K562 (cell line): ENCODE results near the gene ZBTB32. TPM values are rescaled to one million over a fixed set of nuclear protein-coding genes. Genes with fewer than 3 reads are reported as not detected.

Experiments
- ATAC-seq: fragments of 200-7000 bp; cut with Tn5 transposase; 3 replicates; pipeline ENCODE4 v1.9.1; 2020; ENCODE audit warnings: moderate library complexity
- BruUV-seq: library from RNA; stranded (reverse); fragments of 400-500 nt; replicated peaks from 2 replicates; lab custom pipeline; 2021; lab: Mats Ljungman, UMichigan
- CTCF ChIA-PET: fragments of 300-600 bp; formaldehyde crosslinking; extraction: SDS; loops from one replicate; lab custom pipeline; 2021; ENCODE audit warnings: low intra/inter-chr PET ratio; lab: Yijun Ruan, JAX
- POLR2A ChIA-PET: fragments of 300-600, 350-650 bp; sonication (Branson Sonifier 250); formaldehyde crosslinking; extraction: SDS; loops from one replicate; lab custom pipeline; 2021; ENCODE audit warnings: antibody characterized with exemption, inconsistent platforms; lab: Yijun Ruan, JAX
- DNase-seq, 4 experiments: peaks; one replicate each; pipeline versions ENCODE4 v3.0.0 to v3.0.0-alpha.2; 2011 to 2018; ENCODE audit warnings: low spot score in 3 of 4, mixed read lengths in 3 of 4; ENCODE audit errors: extremely low read depth in 1 of 4
- FAIRE-seq: peaks from 2 replicates; lab custom pipeline; 2011; peaks lifted over from hg19 to GRCh38; lab: Jason Lieb, UNC
- H2AFZ ChIP-seq: 2 replicates; pipeline ENCODE4 v1.6.0; 2011; ENCODE audit warnings: low read depth, low read length, control low read depth, inconsistent platforms
- H3K27ac ChIP-seq: fragments of 200-600 bp; 3 replicates; pipeline ENCODE4 v1.8.0; 2011; ENCODE audit warnings: low read depth, mild to moderate bottlenecking, control low read depth, inconsistent platforms, low read length, moderate library complexity, mixed read lengths; ENCODE audit errors: extremely low read depth
- H3K27me3 ChIP-seq, 2 experiments: fragments of 300-600 bp in 1 of 2; 2 replicates in 1 of 2; 3 replicates in 1 of 2; pipeline versions ENCODE4 v1.6.0 to v1.8.0; 2011; ENCODE audit warnings: inconsistent platforms in 2 of 2, low read length in 2 of 2, mild to moderate bottlenecking in 1 of 2, mixed read lengths in 1 of 2, moderate library complexity in 1 of 2; ENCODE audit not compliant: control insufficient read depth in 2 of 2, insufficient read depth in 2 of 2
- H3K36me3 ChIP-seq: fragments of 300-600 bp; 3 replicates; pipeline ENCODE4 v1.8.0; 2011; ENCODE audit warnings: mild to moderate bottlenecking, low read length, inconsistent platforms; ENCODE audit not compliant: control insufficient read depth, insufficient read depth
- H3K4me1 ChIP-seq, 2 experiments: fragments of 200-600 bp in 1 of 2; replicated peaks in 1 of 2; 2 replicates in 1 of 2; 3 replicates in 1 of 2; pipeline versions ENCODE4 v1.5.1 to v1.8.0; 2011; ENCODE audit warnings: inconsistent platforms in 2 of 2, low read length in 2 of 2, mild to moderate bottlenecking in 1 of 2, mixed read lengths in 1 of 2, moderate library complexity in 1 of 2; ENCODE audit not compliant: control insufficient read depth in 2 of 2, insufficient read depth in 2 of 2
- H3K4me2 ChIP-seq: 2 replicates; pipeline ENCODE4 v1.6.1; 2011; ENCODE audit warnings: low read length, control low read depth, inconsistent platforms, mixed read lengths; ENCODE audit not compliant: insufficient read depth
- H3K4me3 ChIP-seq: fragments of 200-600 bp; sonication (generic), shearing (Covaris generic); 2 replicates; pipeline ENCODE4 v1.5.1; 2016; ENCODE audit warnings: control low read depth, inconsistent platforms
- H3K79me2 ChIP-seq: fragments of 200-600 bp; 3 replicates; pipeline ENCODE4 v1.8.0; 2011; ENCODE audit warnings: low read length, inconsistent platforms; ENCODE audit not compliant: control insufficient read depth, insufficient read depth
- H3K9ac ChIP-seq, 2 experiments: 2 replicates each; pipeline versions ENCODE4 v1.6.0 to v1.6.1; 2011; ENCODE audit warnings: low read depth in 2 of 2, low read length in 2 of 2, control low read depth in 1 of 2, inconsistent platforms in 1 of 2, mild to moderate bottlenecking in 1 of 2, mixed read lengths in 1 of 2; ENCODE audit not compliant: insufficient read depth in 1 of 2
- H3K9me1 ChIP-seq: one replicate; pipeline ENCODE4 v1.6.0; 2011; ENCODE audit warnings: inconsistent platforms, mild to moderate bottlenecking, low read length, moderate library complexity; ENCODE audit not compliant: control insufficient read depth, insufficient read depth
- H3K9me3 ChIP-seq: replicated peaks from 2 replicates; pipeline ENCODE4 v1.5.1; 2011; ENCODE audit warnings: low read depth, low read length, inconsistent platforms; ENCODE audit not compliant: control insufficient read depth, insufficient read depth
- H4K20me1 ChIP-seq: replicated peaks from 2 replicates; pipeline ENCODE4 v1.6.1; 2011; ENCODE audit warnings: low read length, inconsistent platforms, mixed read lengths; ENCODE audit not compliant: control insufficient read depth, insufficient read depth
- EHMT2 ChIP-seq: fragments of 450-650 bp; IDR thresholded peaks from 2 replicates; pipeline ENCODE4 v1.6.1; 2018; ENCODE audit warnings: antibody characterized with exemption
- HMG20A ChIP-seq: fragments of 450-650 bp; formaldehyde crosslinking; conservative IDR thresholded peaks from 2 replicates; pipeline ENCODE4 v1.4.0; 2020; ENCODE audit warnings: mild to moderate bottlenecking, mixed read lengths
- MIER1 ChIP-seq: fragments of 450-650 bp; IDR thresholded peaks from 2 replicates; pipeline ENCODE4 v1.6.1; 2016; ENCODE audit warnings: antibody characterized with exemption, mild to moderate bottlenecking, low read depth
- MYC ChIP-seq, 2 experiments: fragments of 250-450 bp in 1 of 2; sonication (Bioruptor Pico) in 1 of 2; IDR thresholded peaks; 2 replicates each; pipeline versions ENCODE4 v1.5.1 to v1.6.1; 2012 to 2021; ENCODE audit warnings: low read depth in 2 of 2, borderline replicate concordance in 1 of 2, improper control_type of control experiment in 1 of 2, low read length in 1 of 2, mild to moderate bottlenecking in 1 of 2, moderate library complexity in 1 of 2
- NR2C1 ChIP-seq, 2 experiments: fragments of 450-650 bp; IDR thresholded peaks; 2 replicates each; pipeline ENCODE4 v1.6.1; 2017; ENCODE audit warnings: mild to moderate bottlenecking in 2 of 2, antibody characterized with exemption in 1 of 2, inconsistent platforms in 1 of 2, missing compliant biosample characterization in 1 of 2, missing genetic modification characterization in 1 of 2
- PHF21A ChIP-seq: fragments of 450-650 bp; IDR thresholded peaks from 2 replicates; pipeline ENCODE4 v1.6.1; 2017; ENCODE audit warnings: low read depth, borderline replicate concordance
- SUPT5H ChIP-seq: fragments of 450-650 bp; IDR thresholded peaks from 2 replicates; pipeline ENCODE4 v1.6.1; 2016
- ZNF146 ChIP-seq: IDR thresholded peaks from one replicate; pipeline ENCODE4 v1.6.1; 2018; ENCODE audit warnings: missing compliant biosample characterization; ENCODE audit not compliant: unreplicated experiment
- ZNF316 ChIP-seq: fragments of 450-650 bp; IDR thresholded peaks from 2 replicates; pipeline ENCODE4 v1.6.1; 2016
- WGBS: fragments of 100-300 bp; shearing (Covaris generic); methylation state at CpG from one replicate; pipeline ENCODE4 v1.1.6; 2016; ENCODE audit warnings: low coverage, mixed read lengths; ENCODE audit not compliant: insufficient coverage; ENCODE audit errors: missing lambda C conversion rate; 5-methylcytosine and 5-hydroxymethylcytosine counted together
- in situ Hi-C: fragments of 300-500 bp; cut with MboI; formaldehyde crosslinking; loops from 4 replicates; pipeline ENCODE4 v1.15.0; 2018; ENCODE audit warnings: inconsistent platforms, mixed read lengths
- intact Hi-C: fragments of 100-400 bp; cut with micrococcal nuclease; formaldehyde crosslinking; loops from 2 replicates; pipeline ENCODE4 v1.14.2; 2022
- polyA plus RNA-seq, 8 experiments: library from polyadenylated mRNA; depleted of rRNA in 4 of 8; stranded (reverse) in 5 of 8; unstranded in 3 of 8; fragments of >200 nt; fragmentation: Nextera tagmentation in 2 of 8; fragmentation: Illumina TruSeq in 1 of 8; extraction: Ambion mirVana in 2 of 8; extraction: Trizol in 1 of 8; gene quantifications; 2 replicates each; pipeline versions ENCODE4 v1.2.1 to v1.2.3, GENCODE V29; 2011 to 2014; ENCODE audit warnings: inconsistent platforms in 1 of 8, missing spikeins in 1 of 8
- total RNA-seq, 7 experiments: library from RNA; depleted of rRNA in 6 of 7; stranded (reverse); fragments of >200 nt in 6 of 7; fragmentation: Illumina TruSeq in 2 of 7; extraction: Trizol in 2 of 7; gene quantifications; 2 replicates each; pipeline versions ENCODE4 v1.2.1 to v1.2.3, GENCODE V29; 2011 to 2021; ENCODE audit warnings: low replicate concordance in 1 of 7
- TF ChIP-seq, protein P1 (sequence below): fragments of 250-450 bp; sonication (Bioruptor Pico); IDR thresholded peaks from 2 replicates; pipeline ENCODE4 v1.5.0; 2022; ENCODE audit warnings: mild to moderate bottlenecking
- TF ChIP-seq, protein P2 (sequence below): fragments of 250-450 bp; sonication (Bioruptor Pico); IDR thresholded peaks from 2 replicates; pipeline ENCODE4 v1.8.0; 2022; ENCODE audit warnings: inconsistent platforms, mild to moderate bottlenecking, moderate library complexity, borderline replicate concordance

Gene ZBTB32
- total and polyA plus RNA-seq, 9 of the 15 experiments (the other 6 are each of a cell fraction or from before 2014, with no cell fraction given) = 0.20 TPM; not detected in 8

DNA sequence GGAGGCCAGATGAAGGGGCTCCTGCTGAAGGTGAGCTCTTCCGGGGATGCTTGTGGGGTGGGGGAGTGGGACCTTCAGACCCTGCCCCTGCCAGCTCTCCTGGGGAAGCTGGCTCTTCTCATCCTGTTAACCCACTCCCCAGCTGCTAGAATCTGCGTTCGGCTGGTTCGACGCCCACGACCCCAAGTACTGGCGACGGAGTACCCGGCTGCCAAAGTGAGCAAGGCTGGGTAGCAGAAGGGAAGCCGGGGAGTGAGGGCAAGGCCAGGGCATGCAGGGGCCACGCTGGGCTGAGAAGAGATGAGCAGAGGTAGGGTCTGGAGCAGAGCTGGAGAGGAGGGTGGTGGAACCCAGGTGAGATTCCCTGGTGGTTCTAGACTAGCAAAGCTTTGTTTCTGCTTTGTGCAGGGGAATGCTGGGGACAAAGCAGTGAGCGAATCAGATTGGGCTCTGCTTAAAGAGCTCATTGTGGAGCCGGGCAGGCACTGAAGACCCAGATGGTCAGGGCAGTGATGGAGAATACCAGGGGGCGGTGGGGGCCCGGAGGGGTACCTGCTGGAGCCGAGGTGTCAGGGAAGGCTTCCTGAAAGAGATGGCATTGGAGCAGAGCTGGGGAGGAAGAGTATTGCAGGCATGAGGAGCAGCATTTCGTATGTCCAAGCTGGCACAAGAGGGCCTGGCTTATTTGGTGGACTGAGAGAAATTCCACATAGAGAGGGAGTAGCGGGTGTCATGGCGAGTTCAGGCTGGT, 23.8 kb downstream of the ZBTB32 start:
- CTCF ChIA-PET = no interaction called here
- 91% methylated on average over 19 of the region's 19 CpGs for WGBS
- FAIRE-seq = no peak

More for the DNA sequence above, 23.8 kb downstream of the ZBTB32 start:
- ATAC-seq (no peak), DNase-seq (no peak)
- Histone ChIP-seq H3K4me1 (peaks cover 0 to 10% of the 10 kb centered on the region in 2 experiments; a peak in 1 of 5 replicates), H3K9me1 (no peaks in the 10 kb centered on the region), H3K4me3 (no peak overlapping the region), H4K20me1 (0 out of 2 replicates have a peak, but pooled peaks cover 2% of the 10 kb centered on the region), H3K36me3 (peaks cover 96% of the 10 kb centered on the region; the same call in 2 of the 3 replicates), H3K9ac (no peak overlapping the region), H3K4me2 (no peak overlapping the region), H3K27ac (no peak overlapping the region), H3K9me3 (no peaks in the 10 kb centered on the region), H3K27me3 (no peaks in the 10 kb centered on the region), H2AFZ (no peak overlapping the region), H3K79me2 (no peaks in the 10 kb centered on the region)
- BruUV-seq = TSS peak; percentile 40
- POLR2A ChIA-PET = interaction anchor here (1.7 to 2.9 kb wide), 3 partner anchors 9 to 12 kb away, joined by 7 to 18 read pairs (median 12); partner anchors contain the start of gene KMT2B
- in situ Hi-C loops = no loop called here
- TF ChIP-seq MIER1 = no peak
- no peak for TF ChIP-seq MYC (IDR thresholded peaks at IDR 0.05; ENCODE audit: low read depth, low read length)
- TF ChIP-seq MYC (CRISPR knock-in tag; IDR thresholded peaks at IDR 0.05; ENCODE audit: borderline replicate concordance, low read depth) = no peak
- TF ChIP-seq, protein P1, sequence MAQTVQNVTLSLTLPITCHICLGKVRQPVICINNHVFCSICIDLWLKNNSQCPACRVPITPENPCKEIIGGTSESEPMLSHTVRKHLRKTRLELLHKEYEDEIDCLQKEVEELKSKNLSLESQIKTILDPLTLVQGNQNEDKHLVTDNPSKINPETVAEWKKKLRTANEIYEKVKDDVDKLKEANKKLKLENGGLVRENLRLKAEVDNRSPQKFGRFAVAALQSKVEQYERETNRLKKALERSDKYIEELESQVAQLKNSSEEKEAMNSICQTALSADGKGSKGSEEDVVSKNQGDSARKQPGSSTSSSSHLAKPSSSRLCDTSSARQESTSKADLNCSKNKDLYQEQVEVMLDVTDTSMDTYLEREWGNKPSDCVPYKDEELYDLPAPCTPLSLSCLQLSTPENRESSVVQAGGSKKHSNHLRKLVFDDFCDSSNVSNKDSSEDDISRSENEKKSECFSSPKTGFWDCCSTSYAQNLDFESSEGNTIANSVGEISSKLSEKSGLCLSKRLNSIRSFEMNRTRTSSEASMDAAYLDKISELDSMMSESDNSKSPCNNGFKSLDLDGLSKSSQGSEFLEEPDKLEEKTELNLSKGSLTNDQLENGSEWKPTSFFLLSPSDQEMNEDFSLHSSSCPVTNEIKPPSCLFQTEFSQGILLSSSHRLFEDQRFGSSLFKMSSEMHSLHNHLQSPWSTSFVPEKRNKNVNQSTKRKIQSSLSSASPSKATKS (CRISPR knock-in tag) = no peak
- TF ChIP-seq PHF21A = no peak
- no peak for TF ChIP-seq ZNF316
- no peak for TF ChIP-seq EHMT2
- TF ChIP-seq, protein P2, sequence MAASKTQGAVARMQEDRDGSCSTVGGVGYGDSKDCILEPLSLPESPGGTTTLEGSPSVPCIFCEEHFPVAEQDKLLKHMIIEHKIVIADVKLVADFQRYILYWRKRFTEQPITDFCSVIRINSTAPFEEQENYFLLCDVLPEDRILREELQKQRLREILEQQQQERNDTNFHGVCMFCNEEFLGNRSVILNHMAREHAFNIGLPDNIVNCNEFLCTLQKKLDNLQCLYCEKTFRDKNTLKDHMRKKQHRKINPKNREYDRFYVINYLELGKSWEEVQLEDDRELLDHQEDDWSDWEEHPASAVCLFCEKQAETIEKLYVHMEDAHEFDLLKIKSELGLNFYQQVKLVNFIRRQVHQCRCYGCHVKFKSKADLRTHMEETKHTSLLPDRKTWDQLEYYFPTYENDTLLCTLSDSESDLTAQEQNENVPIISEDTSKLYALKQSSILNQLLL (CRISPR knock-in tag) = no peak
- TF ChIP-seq ZNF146 (CRISPR knock-in tag) = no peak
- TF ChIP-seq NR2C1 (IDR thresholded peaks at IDR 0.05) = no peak
- TF ChIP-seq NR2C1 (tag; IDR thresholded peaks at IDR 0.05) = no peak
- no peak for TF ChIP-seq HMG20A (CRISPR knock-in tag)
- no peak for TF ChIP-seq SUPT5H
- intact Hi-C loops = no loop called here
